KMS-11 (cell line): Measurements from ENCODE around the gene SEPTIN5.

Experiments
- H2AFZ ChIP-seq: fragments of 200-600 bp; sonication (generic); 2 replicates; pipeline ENCODE4 v1.6.1; 2016; ENCODE audit warnings: antibody characterized with exemption, mixed run types, low read depth
- H3K27ac ChIP-seq: fragments of 200-600 bp; sonication (generic); 2 replicates; pipeline ENCODE4 v1.6.1; 2016; ENCODE audit warnings: mild to moderate bottlenecking, mixed run types
- H3K27me3 ChIP-seq: fragments of 200-600 bp; sonication (generic); 2 replicates; pipeline ENCODE4 v1.6.1; 2017; ENCODE audit warnings: mild to moderate bottlenecking, low read depth, mixed run types, moderate library complexity; ENCODE audit not compliant: insufficient read depth
- H3K36me3 ChIP-seq: fragments of 200-600 bp; sonication (generic); 2 replicates; pipeline ENCODE4 v1.6.1; 2017; ENCODE audit warnings: mild to moderate bottlenecking, mixed run types; ENCODE audit not compliant: insufficient read depth
- H3K4me1 ChIP-seq: fragments of 200-600 bp; sonication (generic); 2 replicates; pipeline ENCODE4 v1.6.1; 2016; ENCODE audit warnings: mild to moderate bottlenecking, low read depth, mixed run types; ENCODE audit not compliant: poor library complexity, severe bottlenecking
- H3K4me2 ChIP-seq: fragments of 200-600 bp; sonication (generic); 2 replicates; pipeline ENCODE4 v1.7.0; 2016; ENCODE audit warnings: mild to moderate bottlenecking, mixed run types
- H3K4me3 ChIP-seq: fragments of 200-600 bp; sonication (generic); IDR thresholded peaks from 2 replicates; pipeline ENCODE4 v1.6.1; 2017; ENCODE audit warnings: low read depth, low read length, mixed read lengths; ENCODE audit not compliant: insufficient read depth
- H3K79me2 ChIP-seq: fragments of 200-600 bp; sonication (generic); 2 replicates; pipeline ENCODE4 v1.6.1; 2016; ENCODE audit warnings: low read depth, mixed run types; ENCODE audit not compliant: insufficient read depth
- H3K9ac ChIP-seq: fragments of 200-600 bp; sonication (generic); 2 replicates; pipeline ENCODE4 v1.6.1; 2016; ENCODE audit warnings: mild to moderate bottlenecking, mixed run types
- H4K20me1 ChIP-seq: fragments of 200-600 bp; sonication (generic); 2 replicates; pipeline ENCODE4 v1.6.1; 2016; ENCODE audit warnings: mild to moderate bottlenecking, mixed run types; ENCODE audit not compliant: insufficient read depth
- TF ChIP-seq, protein P1 (sequence below): fragments of 200-600 bp; sonication (generic); conservative IDR thresholded peaks from 2 replicates; pipeline ENCODE4 v1.6.1; 2017; ENCODE audit warnings: low read depth, mild to moderate bottlenecking, antibody characterized with exemption, low read length, moderate library complexity, mixed read lengths

SEPTIN5 gene

DNA sequence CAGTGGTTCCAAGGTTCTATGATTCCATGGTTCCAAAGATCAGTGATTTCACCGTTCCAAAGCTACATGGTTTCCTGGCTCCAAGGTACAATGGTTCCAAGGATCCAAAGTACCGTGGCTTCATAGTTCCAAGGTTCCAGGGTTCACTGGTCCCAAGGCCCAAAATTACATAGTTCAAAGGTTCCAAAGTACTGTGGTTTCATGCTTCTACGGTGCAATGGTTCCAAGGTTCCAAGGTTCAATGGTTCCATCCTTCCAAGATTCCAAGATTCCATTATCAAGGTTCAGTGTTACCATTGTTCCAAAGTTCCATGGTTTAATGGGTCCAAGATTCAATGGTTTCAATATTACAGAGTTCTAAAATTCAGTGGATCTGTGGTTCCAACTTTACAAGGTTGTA is 43.0 kb upstream of the SEPTIN5 start:
- Histone ChIP-seq H3K4me1 (no peaks in the 10 kb centered on the region), H3K9ac (no peak overlapping the region), H2AFZ (no peak overlapping the region), H3K79me2 (no peaks in the 10 kb centered on the region), H3K36me3 (no peaks in the 10 kb centered on the region), H3K27ac (no peak overlapping the region), H3K4me2 (no peak overlapping the region), H4K20me1 (no peaks in the 10 kb centered on the region), H3K4me3 (no peak overlapping the region), H3K27me3 (no peaks in the 10 kb centered on the region)
- TF ChIP-seq, protein P1, sequence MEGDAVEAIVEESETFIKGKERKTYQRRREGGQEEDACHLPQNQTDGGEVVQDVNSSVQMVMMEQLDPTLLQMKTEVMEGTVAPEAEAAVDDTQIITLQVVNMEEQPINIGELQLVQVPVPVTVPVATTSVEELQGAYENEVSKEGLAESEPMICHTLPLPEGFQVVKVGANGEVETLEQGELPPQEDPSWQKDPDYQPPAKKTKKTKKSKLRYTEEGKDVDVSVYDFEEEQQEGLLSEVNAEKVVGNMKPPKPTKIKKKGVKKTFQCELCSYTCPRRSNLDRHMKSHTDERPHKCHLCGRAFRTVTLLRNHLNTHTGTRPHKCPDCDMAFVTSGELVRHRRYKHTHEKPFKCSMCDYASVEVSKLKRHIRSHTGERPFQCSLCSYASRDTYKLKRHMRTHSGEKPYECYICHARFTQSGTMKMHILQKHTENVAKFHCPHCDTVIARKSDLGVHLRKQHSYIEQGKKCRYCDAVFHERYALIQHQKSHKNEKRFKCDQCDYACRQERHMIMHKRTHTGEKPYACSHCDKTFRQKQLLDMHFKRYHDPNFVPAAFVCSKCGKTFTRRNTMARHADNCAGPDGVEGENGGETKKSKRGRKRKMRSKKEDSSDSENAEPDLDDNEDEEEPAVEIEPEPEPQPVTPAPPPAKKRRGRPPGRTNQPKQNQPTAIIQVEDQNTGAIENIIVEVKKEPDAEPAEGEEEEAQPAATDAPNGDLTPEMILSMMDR = no peak

DNA sequence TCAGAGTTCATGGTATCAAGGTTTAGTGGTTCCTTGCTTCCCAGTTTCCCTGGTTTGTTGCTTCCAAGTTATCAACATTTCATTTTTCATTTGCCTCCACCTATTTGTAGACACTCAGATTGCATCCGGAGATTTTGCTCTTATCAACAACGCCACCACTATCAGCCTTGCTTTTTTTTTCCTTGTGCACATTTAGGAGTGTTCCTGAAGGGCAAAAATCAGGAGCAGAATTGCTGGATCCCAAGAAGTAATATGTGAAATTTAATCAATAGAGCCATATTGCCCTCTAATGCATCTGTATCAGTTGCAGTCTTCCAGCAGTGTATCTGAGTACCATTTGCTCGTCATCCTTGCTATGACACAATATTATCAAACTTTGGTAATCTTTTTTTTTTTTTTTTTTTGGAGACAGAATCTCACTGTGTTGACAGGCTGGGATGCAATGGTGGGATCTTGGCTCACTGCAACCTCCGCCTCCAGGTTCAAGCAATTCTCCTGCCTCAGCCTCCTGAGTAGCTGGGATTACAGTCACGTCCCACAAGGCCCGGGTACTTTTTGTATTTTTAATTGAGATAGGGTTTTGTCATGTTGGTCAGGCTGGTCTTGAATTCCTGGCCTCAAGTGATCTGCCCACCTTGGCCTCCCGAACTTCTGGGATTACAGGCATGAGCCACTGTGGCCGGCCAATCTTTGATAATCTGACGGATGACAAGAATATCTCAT is 42.1 kb upstream of the SEPTIN5 start:
- H3K4me3 ChIP-seq = no peak overlapping the region
- no peaks in the 10 kb centered on the region for H3K27me3 ChIP-seq
- H3K4me1 ChIP-seq = no peaks in the 10 kb centered on the region
- no peak overlapping the region for H3K4me2 ChIP-seq
- H3K36me3 ChIP-seq = no peaks in the 10 kb centered on the region
- no peak overlapping the region for H3K9ac ChIP-seq
- no peak overlapping the region for H3K27ac ChIP-seq
- TF ChIP-seq, protein P1 = no peak
- H2AFZ ChIP-seq = no peak overlapping the region
- H4K20me1 ChIP-seq = no peaks in the 10 kb centered on the region
- H3K79me2 ChIP-seq = no peaks in the 10 kb centered on the region

- H3K27me3 ChIP-seq = no peaks in the 10 kb centered on the region
- H3K79me2 ChIP-seq = no peaks in the 10 kb centered on the region
- H3K4me1 ChIP-seq = no peaks in the 10 kb centered on the region
- no peak overlapping the region for H3K27ac ChIP-seq
- no peak overlapping the region for H2AFZ ChIP-seq
- TF ChIP-seq, protein P1 = no peak
- H4K20me1 ChIP-seq = no peaks in the 10 kb centered on the region
- no peak overlapping the region for H3K9ac ChIP-seq
- no peak overlapping the region for H3K4me2 ChIP-seq
- no peak overlapping the region for H3K4me3 ChIP-seq
- H3K36me3 ChIP-seq = no peaks in the 10 kb centered on the region
Observed at GRCh38 chr22:19673660-19674059, 40.6 kb upstream of the SEPTIN5 start.

- TF ChIP-seq, protein P1 = no peak
- H4K20me1 ChIP-seq = no peaks in the 10 kb centered on the region
- H2AFZ ChIP-seq = no peak overlapping the region
- no peak overlapping the region for H3K9ac ChIP-seq
- no peaks in the 10 kb centered on the region for H3K36me3 ChIP-seq
- H3K4me3 ChIP-seq = no peak overlapping the region
- no peaks in the 10 kb centered on the region for H3K4me1 ChIP-seq
- H3K4me2 ChIP-seq = no peak overlapping the region
- no peaks in the 10 kb centered on the region for H3K79me2 ChIP-seq
- H3K27me3 ChIP-seq = no peaks in the 10 kb centered on the region
- no peak overlapping the region for H3K27ac ChIP-seq
Observed at GRCh38 chr22:19674129-19674928, 40.0 kb upstream of the SEPTIN5 start.
